PFSK-1 (cell line): Measurements from ENCODE around the gene MBD4.

Source experiments
- FOXP2 ChIP-seq: optimal IDR thresholded peaks from 2 replicates; pipeline ENCODE3; 2011; ENCODE audit warnings: borderline replicate concordance, control low read depth, inconsistent platforms; ENCODE audit not compliant: insufficient read depth; ENCODE audit errors: extremely low read length, extremely low read depth
- POLR2AphosphoS5 ChIP-seq: IDR thresholded peaks from 2 replicates; pipeline ENCODE4 v1.6.1; 2012; ENCODE audit warnings: low read depth, mild to moderate bottlenecking, control low read depth, low read length, moderate library complexity
- REST ChIP-seq, 2 experiments: IDR thresholded peaks; 2 replicates each; pipeline versions ENCODE4 v1.6.1 to v1.8.0; 2011 to 2012; ENCODE audit warnings: low read depth in 2 of 2, low read length in 2 of 2, control low read depth in 1 of 2, inconsistent platforms in 1 of 2, mild to moderate bottlenecking in 1 of 2, moderate library complexity in 1 of 2; ENCODE audit not compliant: insufficient read depth in 1 of 2
- SIN3A ChIP-seq: IDR thresholded peaks from 2 replicates; pipeline ENCODE4 v1.6.1; 2012; ENCODE audit warnings: mild to moderate bottlenecking, low read length, moderate library complexity, borderline replicate concordance; ENCODE audit not compliant: insufficient read depth
- TAF1 ChIP-seq: IDR thresholded peaks from 2 replicates; pipeline ENCODE4 v1.6.1; 2012; ENCODE audit warnings: low read length, control low read depth, borderline replicate concordance; ENCODE audit not compliant: insufficient read depth

Gene MBD4

GRCh38 chr3:129415378-129415777 is 24.4 kb downstream of the MBD4 start:
- TF ChIP-seq POLR2AphosphoS5, result no peak
- no peak for TF ChIP-seq SIN3A
- no peak for TF ChIP-seq FOXP2
- no peak for TF ChIP-seq REST (IDR thresholded peaks at IDR 0.05; ENCODE audit: insufficient read depth in 1 of 2, low read depth in 2 of 2, low read length in 2 of 2)
- TF ChIP-seq TAF1, result no peak

- TF ChIP-seq TAF1, result no peak
- TF ChIP-seq SIN3A, result no peak
- no peak for TF ChIP-seq REST (IDR thresholded peaks at IDR 0.05; ENCODE audit: insufficient read depth in 1 of 2, low read depth in 2 of 2, low read length in 2 of 2)
- no peak for TF ChIP-seq FOXP2
- no peak for TF ChIP-seq POLR2AphosphoS5
Measured at GRCh38 chr3:129413687-129414506, 25.9 kb downstream of the MBD4 start.

GRCh38 chr3:129412542-129413198 is 27.1 kb downstream of the MBD4 start:
- no peak for TF ChIP-seq TAF1
- no peak for TF ChIP-seq POLR2AphosphoS5
- no peak for TF ChIP-seq SIN3A
- TF ChIP-seq REST (IDR thresholded peaks at IDR 0.05; ENCODE audit: insufficient read depth in 1 of 2, low read depth in 2 of 2, low read length in 2 of 2), result no peak
- TF ChIP-seq FOXP2, result no peak

GRCh38 chr3:129410971-129411370 is 28.8 kb downstream of the MBD4 start:
- TF ChIP-seq SIN3A (no peak), TAF1 (no peak), REST (IDR thresholded peaks at IDR 0.05; ENCODE audit: insufficient read depth in 1 of 2, low read depth in 2 of 2, low read length in 2 of 2) (no peak), FOXP2 (no peak), POLR2AphosphoS5 (no peak)
